ENCODE results near the gene FKBP1B.

DNA sequence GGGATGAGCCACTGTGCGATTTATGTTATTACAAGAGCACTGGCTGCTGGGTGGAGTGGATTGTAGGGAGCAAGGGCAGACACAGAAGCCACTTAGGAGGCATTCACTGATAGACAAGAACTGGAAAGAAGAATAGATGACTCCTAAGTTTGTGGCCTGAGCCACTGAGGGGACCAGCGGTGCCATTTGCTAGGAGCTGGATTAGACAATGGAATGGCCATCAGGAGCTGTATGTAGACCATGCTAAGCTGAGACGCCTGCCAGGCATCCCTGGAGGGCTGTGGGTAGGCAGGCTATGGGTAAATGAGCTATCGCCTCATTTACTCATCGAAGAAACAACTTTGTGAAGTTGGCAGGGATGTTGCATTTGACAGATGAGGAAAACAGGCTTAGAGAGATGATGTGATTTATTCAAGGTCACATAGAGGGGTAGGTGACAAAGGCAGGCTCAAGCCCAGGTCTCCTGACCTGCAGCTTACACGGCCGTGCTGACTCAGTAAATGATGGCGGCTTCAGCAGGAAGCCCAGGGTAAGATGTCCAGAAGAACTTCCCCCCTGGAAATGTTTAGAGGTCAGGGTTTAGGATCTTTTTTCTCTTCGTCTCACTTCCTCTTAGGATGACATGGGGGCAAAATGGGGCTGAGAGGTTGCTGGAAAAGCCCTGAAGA lies 36.9 kb upstream of the FKBP1B start:
- TF ChIP-seq, protein P1, sequence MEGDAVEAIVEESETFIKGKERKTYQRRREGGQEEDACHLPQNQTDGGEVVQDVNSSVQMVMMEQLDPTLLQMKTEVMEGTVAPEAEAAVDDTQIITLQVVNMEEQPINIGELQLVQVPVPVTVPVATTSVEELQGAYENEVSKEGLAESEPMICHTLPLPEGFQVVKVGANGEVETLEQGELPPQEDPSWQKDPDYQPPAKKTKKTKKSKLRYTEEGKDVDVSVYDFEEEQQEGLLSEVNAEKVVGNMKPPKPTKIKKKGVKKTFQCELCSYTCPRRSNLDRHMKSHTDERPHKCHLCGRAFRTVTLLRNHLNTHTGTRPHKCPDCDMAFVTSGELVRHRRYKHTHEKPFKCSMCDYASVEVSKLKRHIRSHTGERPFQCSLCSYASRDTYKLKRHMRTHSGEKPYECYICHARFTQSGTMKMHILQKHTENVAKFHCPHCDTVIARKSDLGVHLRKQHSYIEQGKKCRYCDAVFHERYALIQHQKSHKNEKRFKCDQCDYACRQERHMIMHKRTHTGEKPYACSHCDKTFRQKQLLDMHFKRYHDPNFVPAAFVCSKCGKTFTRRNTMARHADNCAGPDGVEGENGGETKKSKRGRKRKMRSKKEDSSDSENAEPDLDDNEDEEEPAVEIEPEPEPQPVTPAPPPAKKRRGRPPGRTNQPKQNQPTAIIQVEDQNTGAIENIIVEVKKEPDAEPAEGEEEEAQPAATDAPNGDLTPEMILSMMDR (IDR thresholded peaks at IDR 0.05; ENCODE audit: insufficient read depth, low read length, poor library complexity, severe bottlenecking) = no peak
- TF ChIP-seq EZH2phosphoT487 (conservative IDR thresholded peaks at IDR 0.05; ENCODE audit: low read length) = no peak
